GM08714 (cell line): ENCODE results near the gene KLHDC7B.

Experiments used
- H3K4me3 ChIP-seq: fragments of 200-500 bp; sonication (Bioruptor generic); 2 replicates; pipeline ENCODE4 v1.5.1; 2014; ENCODE audit warnings: mild to moderate bottlenecking, low read length, inconsistent platforms
- ZNF274 ChIP-seq: IDR thresholded peaks from 2 replicates; pipeline ENCODE4 v1.6.1; 2012; ENCODE audit warnings: mild to moderate bottlenecking, low read depth, low read length

KLHDC7B gene

DNA sequence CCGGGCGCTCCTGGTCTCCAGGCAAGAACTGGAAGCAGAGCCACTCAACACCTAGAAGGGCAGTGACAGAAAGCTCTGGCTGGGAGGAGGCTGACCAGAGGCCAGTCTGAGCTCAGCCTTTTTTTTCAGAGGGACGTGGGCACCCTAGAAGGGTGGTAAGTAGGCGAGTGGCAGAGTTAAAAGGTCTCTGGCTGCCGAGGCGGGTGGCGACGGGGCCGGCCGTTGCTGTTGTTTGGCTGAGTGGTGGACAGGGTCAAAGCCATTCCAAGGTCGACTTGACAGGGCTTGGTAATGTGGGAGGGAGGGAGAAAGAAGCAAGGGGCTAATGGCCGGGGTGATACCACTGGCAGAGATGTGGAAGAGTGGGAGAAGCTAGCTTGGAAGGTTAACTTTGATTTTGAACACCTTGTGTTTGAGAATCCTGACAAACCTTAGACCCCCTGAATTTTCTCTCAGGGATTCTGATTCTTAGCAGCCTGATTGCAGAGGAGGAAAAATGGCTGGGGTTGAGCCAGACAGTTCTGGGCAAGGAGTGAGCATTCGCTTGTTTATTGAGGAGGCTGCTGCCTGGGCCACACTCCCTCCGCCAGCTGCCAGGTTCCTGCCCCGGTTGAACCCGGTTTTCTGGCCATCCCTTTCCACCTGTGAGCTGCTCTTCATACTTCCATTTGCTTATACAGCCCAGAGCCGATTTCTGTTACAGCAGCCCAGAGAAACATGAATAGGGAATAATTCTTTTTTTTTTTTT is 17.9 kb downstream of the KLHDC7B start:
- peak overlapping the region; percentile 61; the same call in 1 of the 2 replicates for H3K4me3 ChIP-seq
- TF ChIP-seq ZNF274: no peak

- no peak for TF ChIP-seq ZNF274
- H3K4me3 ChIP-seq: no peak overlapping the region
These were observed 18.6 kb downstream of the KLHDC7B start for GRCh38 chr22:50564289-50564688.

- H3K4me3 ChIP-seq: no peak overlapping the region
- no peak for TF ChIP-seq ZNF274
These were observed 22.1 kb downstream of the KLHDC7B start for GRCh38 chr22:50567721-50568252.

- no peak for TF ChIP-seq ZNF274
- H3K4me3 ChIP-seq: no peak overlapping the region
These were observed 22.9 kb downstream of the KLHDC7B start for GRCh38 chr22:50568626-50569025.

DNA sequence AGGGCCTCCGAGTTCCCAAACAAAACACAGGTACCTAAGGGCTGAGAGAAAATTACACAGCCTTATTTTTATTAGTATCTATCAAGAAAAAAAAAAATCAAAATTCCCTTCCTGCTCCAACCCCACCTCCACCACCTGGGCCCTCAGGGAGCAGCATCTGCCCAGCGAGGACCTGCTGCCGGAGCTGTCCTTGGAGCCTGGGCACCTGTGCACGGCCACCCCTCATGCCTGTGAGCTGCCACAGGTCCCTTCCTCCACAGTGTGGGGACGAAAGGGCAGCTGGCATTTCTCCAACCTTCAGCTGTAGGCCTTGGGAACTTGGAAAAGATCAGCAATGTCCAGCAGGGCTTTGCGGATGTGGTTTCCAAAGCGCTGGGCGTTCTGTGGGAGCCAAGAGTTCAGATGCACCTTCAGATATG is 23.4 kb downstream of the KLHDC7B start:
- H3K4me3 ChIP-seq: no peak overlapping the region
- no peak for TF ChIP-seq ZNF274

- H3K4me3 ChIP-seq: no peak overlapping the region
- no peak for TF ChIP-seq ZNF274
These were observed 24.3 kb downstream of the KLHDC7B start for GRCh38 chr22:50569896-50570535.

DNA sequence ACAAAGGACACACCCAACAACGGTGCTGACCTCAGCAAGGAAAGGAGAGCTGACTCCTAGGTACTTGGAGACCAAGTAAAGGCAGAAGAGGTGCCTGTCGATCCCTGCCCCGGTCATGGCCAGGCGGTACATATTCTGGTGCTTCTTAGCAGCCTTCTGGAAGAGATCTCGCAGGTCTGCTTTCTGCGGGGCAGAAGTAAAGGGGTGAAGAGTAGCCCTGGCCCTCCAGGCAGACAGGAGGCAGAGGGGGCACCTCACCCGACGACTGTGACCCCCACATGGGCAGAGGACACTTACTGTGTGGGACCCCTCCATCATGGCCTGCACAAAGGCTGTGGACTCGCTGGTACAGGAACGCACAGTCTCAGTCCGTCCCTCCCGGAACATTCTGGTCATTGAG is 25.2 kb downstream of the KLHDC7B start:
- no peak for TF ChIP-seq ZNF274
- H3K4me3 ChIP-seq: no peak overlapping the region

- no peak for TF ChIP-seq ZNF274
These were observed 25.8 kb downstream of the KLHDC7B start for GRCh38 chr22:50571264-50572175.

DNA sequence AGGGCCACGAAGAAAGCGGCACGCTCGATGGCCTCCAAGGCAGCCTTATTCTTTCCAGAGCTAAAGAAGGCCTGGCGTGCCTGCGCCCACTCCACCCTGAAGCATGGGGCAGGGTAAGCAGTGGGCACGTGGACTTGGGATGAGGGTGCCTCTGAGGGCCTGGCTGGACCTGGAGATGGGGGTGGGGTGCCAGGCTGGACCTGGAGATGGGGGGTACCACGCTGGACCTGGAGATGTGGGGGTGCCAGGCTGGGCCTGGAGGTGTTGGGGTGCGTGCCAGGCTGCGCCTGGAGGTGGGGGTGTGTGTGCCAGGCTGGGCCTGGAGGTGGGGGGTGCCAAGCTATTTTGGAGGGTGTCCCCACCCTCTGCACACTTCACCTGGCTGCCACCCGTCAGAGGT is 27.3 kb downstream of the KLHDC7B start:
- no peak for TF ChIP-seq ZNF274
- no peak overlapping the region for H3K4me3 ChIP-seq

More at GRCh38 chr22:50571264-50572175, 25.8 kb downstream of the KLHDC7B start:
- no peak overlapping the region for H3K4me3 ChIP-seq

DNA sequence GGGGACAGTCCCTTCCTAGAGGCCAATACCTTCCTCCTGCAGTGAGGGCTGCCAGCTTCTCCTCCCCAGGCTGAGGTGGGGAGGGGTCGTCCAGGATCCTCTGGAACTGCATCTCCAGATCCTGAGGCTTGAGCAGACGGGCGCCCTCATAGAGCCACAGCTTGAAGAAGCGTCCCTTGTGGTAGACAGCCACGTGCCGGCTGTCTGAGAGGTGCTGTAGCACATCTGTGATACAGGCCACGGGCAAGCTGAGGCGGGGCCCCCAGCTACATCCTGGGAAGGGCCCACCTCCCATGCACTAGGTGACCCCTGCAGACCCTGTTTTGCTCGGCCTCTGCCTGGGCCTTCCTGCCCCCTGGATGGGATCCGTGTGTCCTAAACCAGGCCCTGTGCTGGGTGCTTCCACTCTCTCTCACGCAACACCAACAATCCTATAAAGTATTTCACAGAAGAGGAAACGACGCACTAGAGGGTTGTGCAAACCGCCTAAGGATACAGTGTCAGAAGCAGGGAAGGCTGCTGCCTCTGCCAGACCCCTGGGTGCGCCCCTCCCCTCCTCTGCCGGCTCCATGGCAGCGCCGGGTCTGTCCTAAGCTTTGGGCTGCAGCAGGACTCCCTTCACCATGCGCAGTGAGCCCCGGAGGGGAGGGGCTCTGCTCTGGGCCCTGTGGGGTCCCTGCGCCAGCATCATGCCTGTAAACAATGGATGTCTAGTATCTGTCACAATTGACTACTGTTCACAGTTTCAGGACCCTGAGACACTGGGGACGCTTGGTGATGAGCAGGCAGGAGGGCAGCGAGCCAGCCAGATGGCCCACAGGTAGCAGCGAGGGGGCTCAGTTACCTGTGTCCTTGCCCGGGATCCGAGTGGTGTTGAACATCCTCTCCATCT is 28.0 kb downstream of the KLHDC7B start:
- H3K4me3 ChIP-seq: no peak overlapping the region
- no peak for TF ChIP-seq ZNF274

DNA sequence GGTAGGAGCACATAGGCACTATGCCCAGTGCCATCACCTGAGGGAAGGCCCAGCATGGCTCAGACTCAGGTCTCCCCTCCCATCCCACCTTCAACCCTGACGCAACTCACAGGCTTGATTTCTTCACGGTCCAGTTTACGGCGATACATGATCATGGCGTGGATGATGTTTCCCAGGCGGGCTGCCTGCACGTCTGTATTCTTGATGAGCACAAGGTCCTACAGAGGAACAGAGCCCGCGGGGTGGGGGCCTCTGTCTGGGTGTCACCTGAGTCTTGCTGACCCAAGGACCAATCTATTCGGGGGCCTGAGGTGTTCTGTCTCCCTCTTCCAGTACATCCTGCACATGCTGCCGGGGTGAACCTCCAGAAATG is 28.7 kb downstream of the KLHDC7B start:
- no peak overlapping the region for H3K4me3 ChIP-seq
- no peak for TF ChIP-seq ZNF274

DNA sequence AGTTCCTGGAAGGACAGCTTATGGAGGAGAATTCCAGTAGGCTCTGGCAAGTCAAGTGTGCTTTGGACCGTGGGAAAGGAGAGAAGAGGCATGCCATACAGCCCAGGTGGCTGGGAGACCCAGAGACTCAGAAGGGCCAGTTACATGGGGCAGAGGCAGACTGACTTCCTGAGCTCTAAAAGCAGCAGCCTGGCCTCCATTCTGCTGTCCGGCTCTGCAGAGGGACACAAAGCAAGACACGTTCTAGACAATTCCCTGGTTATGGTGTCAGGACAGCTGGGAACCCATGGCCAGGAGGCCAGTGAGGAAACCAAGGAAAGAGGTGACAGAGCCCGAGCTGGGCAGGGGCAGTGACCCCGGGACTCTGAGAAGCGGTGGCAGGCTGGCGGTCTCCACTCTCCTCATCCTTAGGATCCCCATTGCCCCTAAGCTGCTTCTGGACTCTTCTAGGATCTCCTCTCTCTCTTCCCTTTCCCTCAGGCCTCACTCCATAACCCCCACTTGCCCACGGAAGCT is 29.8 kb downstream of the KLHDC7B start:
- no peak for TF ChIP-seq ZNF274

GRCh38 chr22:50576070-50576469 is 30.4 kb downstream of the KLHDC7B start:
- no peak for TF ChIP-seq ZNF274
- no peak overlapping the region for H3K4me3 ChIP-seq

More for the DNA sequence above, 29.8 kb downstream of the KLHDC7B start:
- no peak overlapping the region for H3K4me3 ChIP-seq
